Neural cell (in vitro differentiated cells): ENCODE results near the gene KCNQ5. TPM values are rescaled to one million over a fixed set of nuclear protein-coding genes. Genes with fewer than 3 reads are reported as not detected.

Experiments
- H2AFZ ChIP-seq: fragments of 200-600, 300-800 bp; sonication (generic), shearing (Covaris generic); 2 replicates; pipeline ENCODE4 v1.6.0; 2014; ENCODE audit warnings: low read depth, mild to moderate bottlenecking, antibody characterized with exemption, low read length, moderate library complexity
- H3F3A ChIP-seq: fragments of 200-600 bp; shearing (Covaris generic); 2 replicates; pipeline ENCODE4 v1.6.1; 2016; ENCODE audit warnings: mild to moderate bottlenecking, moderate library complexity, mixed read lengths, antibody characterized with exemption, low read length; ENCODE audit not compliant: insufficient read depth, poor library complexity, severe bottlenecking
- H3K27ac ChIP-seq: fragments of 200-600, 300-800 bp; sonication (generic), shearing (Covaris generic); 2 replicates; pipeline ENCODE4 v1.5.1; 2014; ENCODE audit warnings: mild to moderate bottlenecking, low read length, moderate library complexity
- H3K27me3 ChIP-seq: fragments of 300-800, 200-600 bp; sonication (generic), shearing (Covaris generic); 2 replicates; pipeline ENCODE4 v1.6.0; 2014; ENCODE audit warnings: mild to moderate bottlenecking, low read depth, low read length, moderate library complexity; ENCODE audit not compliant: insufficient read depth
- H3K36me3 ChIP-seq: fragments of 300-800, 200-600 bp; sonication (generic), shearing (Covaris generic); 2 replicates; pipeline ENCODE4 v1.5.1; 2014; ENCODE audit warnings: mild to moderate bottlenecking, antibody characterized with exemption, low read length, moderate library complexity; ENCODE audit not compliant: insufficient read depth
- H3K4me2 ChIP-seq: fragments of 300-800, 200-600 bp; sonication (generic), shearing (Covaris generic); 2 replicates; pipeline ENCODE4 v1.6.0; 2014; ENCODE audit warnings: mild to moderate bottlenecking, low read length
- H3K4me3 ChIP-seq: fragments of 300-800, 200-600 bp; sonication (generic), shearing (Covaris generic); 2 replicates; pipeline ENCODE4 v1.5.1; 2014; ENCODE audit warnings: mild to moderate bottlenecking, low read length, moderate library complexity
- H3K79me2 ChIP-seq: fragments of 200-600 bp; shearing (Covaris generic); replicated peaks from 2 replicates; pipeline ENCODE4 v1.6.0; 2014; ENCODE audit warnings: mild to moderate bottlenecking, low read length, moderate library complexity; ENCODE audit not compliant: insufficient read depth
- H3K9ac ChIP-seq: fragments of 300-800, 200-600 bp; sonication (generic), shearing (Covaris generic); 2 replicates; pipeline ENCODE4 v1.6.1; 2016; ENCODE audit warnings: mild to moderate bottlenecking, low read length, mixed read lengths
- H3K9me2 ChIP-seq: fragments of 200-600 bp; shearing (Covaris generic); 2 replicates; pipeline ENCODE4 v1.6.1; 2016; ENCODE audit warnings: mild to moderate bottlenecking, low read length, mixed read lengths; ENCODE audit not compliant: insufficient read depth
- H3K9me3 ChIP-seq: fragments of 200-600, 300-800 bp; sonication (generic), shearing (Covaris generic); 2 replicates; pipeline ENCODE4 v1.6.1; 2016; ENCODE audit warnings: mild to moderate bottlenecking, mixed run types, low read length, moderate library complexity, mixed read lengths
- H4K20me1 ChIP-seq: fragments of 200-600 bp; shearing (Covaris generic); 2 replicates; pipeline ENCODE4 v1.6.1; 2016; ENCODE audit warnings: mild to moderate bottlenecking, mixed run types; ENCODE audit not compliant: insufficient read depth
- EP300 ChIP-seq: fragments of 450-650 bp; conservative IDR thresholded peaks from 2 replicates; pipeline ENCODE4 v1.6.1; 2014; ENCODE audit warnings: antibody characterized with exemption, mild to moderate bottlenecking, moderate library complexity; ENCODE audit not compliant: poor library complexity, severe bottlenecking
- EZH2 ChIP-seq: fragments of 200-600, 300-800 bp; shearing (Covaris generic), sonication (generic); IDR thresholded peaks from 2 replicates; pipeline ENCODE4 v1.6.1; 2014; ENCODE audit warnings: antibody characterized with exemption, low read length, borderline replicate concordance, mild to moderate bottlenecking; ENCODE audit not compliant: insufficient read depth, poor library complexity, severe bottlenecking
- MXI1 ChIP-seq: fragments of 450-650 bp; conservative IDR thresholded peaks from 2 replicates; pipeline ENCODE4 v1.6.1; 2014; ENCODE audit warnings: antibody characterized with exemption, mild to moderate bottlenecking; ENCODE audit not compliant: poor library complexity, severe bottlenecking
- POLR2AphosphoS5 ChIP-seq: IDR thresholded peaks from 2 replicates; pipeline ENCODE4 v1.6.1; 2012
- RAD21 ChIP-seq: fragments of 450-650 bp; conservative IDR thresholded peaks from 2 replicates; pipeline ENCODE4 v1.6.1; 2014; ENCODE audit warnings: antibody characterized with exemption, mild to moderate bottlenecking, moderate library complexity
- SMC3 ChIP-seq: fragments of 450-650 bp; conservative IDR thresholded peaks from 2 replicates; pipeline ENCODE4 v1.6.1; 2014; ENCODE audit warnings: antibody characterized with exemption, mild to moderate bottlenecking, moderate library complexity; ENCODE audit not compliant: poor library complexity
- TAF1 ChIP-seq: IDR thresholded peaks from 2 replicates; pipeline ENCODE4 v1.6.1; 2012; ENCODE audit warnings: low read depth
- polyA plus RNA-seq: library from polyadenylated mRNA; depleted of rRNA; stranded (reverse); fragments of >200 nt; gene quantifications from 2 replicates; pipeline ENCODE4 v1.2.3, GENCODE V29; 2014
- TF ChIP-seq, protein P1 (sequence below): fragments of 450-650 bp; IDR thresholded peaks from 2 replicates; pipeline ENCODE4 v1.5.1; 2014; ENCODE audit warnings: antibody characterized with exemption, mild to moderate bottlenecking, moderate library complexity; ENCODE audit not compliant: poor library complexity, severe bottlenecking
- TF ChIP-seq, protein P2 (sequence below): IDR thresholded peaks from 2 replicates; pipeline ENCODE4 v1.6.1; 2012; ENCODE audit warnings: borderline replicate concordance

KCNQ5 gene
- polyA plus RNA-seq, 1 donor from 2014 or later = 0.30 TPM

GRCh38 chr6:72738091-72738490, 116.2 kb downstream of the KCNQ5 start:
- no peaks in the 10 kb centered on the region for H4K20me1 ChIP-seq
- H3K36me3 ChIP-seq = no peaks in the 10 kb centered on the region
- TF ChIP-seq EZH2 (no peak), RAD21 (no peak), EP300 (no peak), SMC3 (no peak), TAF1 (no peak), POLR2AphosphoS5 (no peak), MXI1 (no peak)
- TF ChIP-seq, protein P1, sequence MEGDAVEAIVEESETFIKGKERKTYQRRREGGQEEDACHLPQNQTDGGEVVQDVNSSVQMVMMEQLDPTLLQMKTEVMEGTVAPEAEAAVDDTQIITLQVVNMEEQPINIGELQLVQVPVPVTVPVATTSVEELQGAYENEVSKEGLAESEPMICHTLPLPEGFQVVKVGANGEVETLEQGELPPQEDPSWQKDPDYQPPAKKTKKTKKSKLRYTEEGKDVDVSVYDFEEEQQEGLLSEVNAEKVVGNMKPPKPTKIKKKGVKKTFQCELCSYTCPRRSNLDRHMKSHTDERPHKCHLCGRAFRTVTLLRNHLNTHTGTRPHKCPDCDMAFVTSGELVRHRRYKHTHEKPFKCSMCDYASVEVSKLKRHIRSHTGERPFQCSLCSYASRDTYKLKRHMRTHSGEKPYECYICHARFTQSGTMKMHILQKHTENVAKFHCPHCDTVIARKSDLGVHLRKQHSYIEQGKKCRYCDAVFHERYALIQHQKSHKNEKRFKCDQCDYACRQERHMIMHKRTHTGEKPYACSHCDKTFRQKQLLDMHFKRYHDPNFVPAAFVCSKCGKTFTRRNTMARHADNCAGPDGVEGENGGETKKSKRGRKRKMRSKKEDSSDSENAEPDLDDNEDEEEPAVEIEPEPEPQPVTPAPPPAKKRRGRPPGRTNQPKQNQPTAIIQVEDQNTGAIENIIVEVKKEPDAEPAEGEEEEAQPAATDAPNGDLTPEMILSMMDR = no peak
- TF ChIP-seq, protein P2, sequence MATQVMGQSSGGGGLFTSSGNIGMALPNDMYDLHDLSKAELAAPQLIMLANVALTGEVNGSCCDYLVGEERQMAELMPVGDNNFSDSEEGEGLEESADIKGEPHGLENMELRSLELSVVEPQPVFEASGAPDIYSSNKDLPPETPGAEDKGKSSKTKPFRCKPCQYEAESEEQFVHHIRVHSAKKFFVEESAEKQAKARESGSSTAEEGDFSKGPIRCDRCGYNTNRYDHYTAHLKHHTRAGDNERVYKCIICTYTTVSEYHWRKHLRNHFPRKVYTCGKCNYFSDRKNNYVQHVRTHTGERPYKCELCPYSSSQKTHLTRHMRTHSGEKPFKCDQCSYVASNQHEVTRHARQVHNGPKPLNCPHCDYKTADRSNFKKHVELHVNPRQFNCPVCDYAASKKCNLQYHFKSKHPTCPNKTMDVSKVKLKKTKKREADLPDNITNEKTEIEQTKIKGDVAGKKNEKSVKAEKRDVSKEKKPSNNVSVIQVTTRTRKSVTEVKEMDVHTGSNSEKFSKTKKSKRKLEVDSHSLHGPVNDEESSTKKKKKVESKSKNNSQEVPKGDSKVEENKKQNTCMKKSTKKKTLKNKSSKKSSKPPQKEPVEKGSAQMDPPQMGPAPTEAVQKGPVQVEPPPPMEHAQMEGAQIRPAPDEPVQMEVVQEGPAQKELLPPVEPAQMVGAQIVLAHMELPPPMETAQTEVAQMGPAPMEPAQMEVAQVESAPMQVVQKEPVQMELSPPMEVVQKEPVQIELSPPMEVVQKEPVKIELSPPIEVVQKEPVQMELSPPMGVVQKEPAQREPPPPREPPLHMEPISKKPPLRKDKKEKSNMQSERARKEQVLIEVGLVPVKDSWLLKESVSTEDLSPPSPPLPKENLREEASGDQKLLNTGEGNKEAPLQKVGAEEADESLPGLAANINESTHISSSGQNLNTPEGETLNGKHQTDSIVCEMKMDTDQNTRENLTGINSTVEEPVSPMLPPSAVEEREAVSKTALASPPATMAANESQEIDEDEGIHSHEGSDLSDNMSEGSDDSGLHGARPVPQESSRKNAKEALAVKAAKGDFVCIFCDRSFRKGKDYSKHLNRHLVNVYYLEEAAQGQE = no peak
- no peak overlapping the region for H3K27ac ChIP-seq
- H3K27me3 ChIP-seq = no peaks in the 10 kb centered on the region
- no peak overlapping the region for H2AFZ ChIP-seq
- no peak overlapping the region for H3K4me2 ChIP-seq
- no peak overlapping the region for H3K9ac ChIP-seq
- no peak overlapping the region for H3K4me3 ChIP-seq
- no peaks in the 10 kb centered on the region for H3K79me2 ChIP-seq
- H3F3A ChIP-seq = no peaks in the 10 kb centered on the region
- no peaks in the 10 kb centered on the region for H3K9me2 ChIP-seq
- H3K9me3 ChIP-seq = no peaks in the 10 kb centered on the region

- no peak overlapping the region for H2AFZ ChIP-seq
Observed at GRCh38 chr6:72739368-72739779, 117.5 kb downstream of the KCNQ5 start.

More at GRCh38 chr6:72739368-72739779, 117.5 kb downstream of the KCNQ5 start:
- H3K79me2 ChIP-seq = no peaks in the 10 kb centered on the region
- H3K9me2 ChIP-seq = no peaks in the 10 kb centered on the region
- no peaks in the 10 kb centered on the region for H3K9me3 ChIP-seq
- no peak for TF ChIP-seq EP300
- no peak for TF ChIP-seq RAD21
- TF ChIP-seq, protein P1 = no peak
- TF ChIP-seq POLR2AphosphoS5 = no peak
- no peak for TF ChIP-seq TAF1
- TF ChIP-seq MXI1 = no peak
- TF ChIP-seq, protein P2 = no peak
- TF ChIP-seq SMC3 = no peak
- TF ChIP-seq EZH2 = no peak
- no peak overlapping the region for H3K4me3 ChIP-seq
- no peaks in the 10 kb centered on the region for H3K36me3 ChIP-seq
- no peaks in the 10 kb centered on the region for H4K20me1 ChIP-seq
- no peak overlapping the region for H3K27ac ChIP-seq
- no peaks in the 10 kb centered on the region for H3F3A ChIP-seq
- no peak overlapping the region for H3K4me2 ChIP-seq
- no peaks in the 10 kb centered on the region for H3K27me3 ChIP-seq
- no peak overlapping the region for H3K9ac ChIP-seq
